Measurements from ENCODE around the gene NELL2.

DNA sequence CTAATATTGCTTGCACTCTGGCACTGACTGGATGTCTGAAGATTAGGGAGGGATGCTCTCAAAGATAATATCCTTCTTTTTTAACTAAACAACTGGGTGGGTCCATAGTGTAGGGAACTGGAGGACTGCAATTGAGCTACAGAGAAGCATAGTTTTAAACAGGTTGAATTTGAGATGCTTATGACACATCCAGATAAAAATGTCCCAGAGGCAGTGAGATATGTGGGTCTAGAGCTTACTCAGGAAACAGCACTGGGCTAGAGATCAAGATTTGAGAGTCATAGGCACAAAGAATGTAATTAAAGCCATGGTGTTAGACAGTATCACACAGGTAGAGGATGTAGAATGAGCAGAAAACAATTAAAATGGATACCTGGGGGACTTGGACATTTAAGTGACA, 198.4 kb downstream of the NELL2 start:
- TF ChIP-seq RXRA (IDR thresholded peaks at IDR 0.05) (no peak), GABPA (IDR thresholded peaks at IDR 0.05 in 1 of 2, conservative IDR thresholded peaks at IDR 0.05 in 1 of 2) (no peak), TAF1 (conservative IDR thresholded peaks at IDR 0.05) (no peak), FOXA1 (IDR thresholded peaks at IDR 0.05) (no peak), SP1 (IDR thresholded peaks at IDR 0.05) (no peak)
- TF ChIP-seq, protein P1, sequence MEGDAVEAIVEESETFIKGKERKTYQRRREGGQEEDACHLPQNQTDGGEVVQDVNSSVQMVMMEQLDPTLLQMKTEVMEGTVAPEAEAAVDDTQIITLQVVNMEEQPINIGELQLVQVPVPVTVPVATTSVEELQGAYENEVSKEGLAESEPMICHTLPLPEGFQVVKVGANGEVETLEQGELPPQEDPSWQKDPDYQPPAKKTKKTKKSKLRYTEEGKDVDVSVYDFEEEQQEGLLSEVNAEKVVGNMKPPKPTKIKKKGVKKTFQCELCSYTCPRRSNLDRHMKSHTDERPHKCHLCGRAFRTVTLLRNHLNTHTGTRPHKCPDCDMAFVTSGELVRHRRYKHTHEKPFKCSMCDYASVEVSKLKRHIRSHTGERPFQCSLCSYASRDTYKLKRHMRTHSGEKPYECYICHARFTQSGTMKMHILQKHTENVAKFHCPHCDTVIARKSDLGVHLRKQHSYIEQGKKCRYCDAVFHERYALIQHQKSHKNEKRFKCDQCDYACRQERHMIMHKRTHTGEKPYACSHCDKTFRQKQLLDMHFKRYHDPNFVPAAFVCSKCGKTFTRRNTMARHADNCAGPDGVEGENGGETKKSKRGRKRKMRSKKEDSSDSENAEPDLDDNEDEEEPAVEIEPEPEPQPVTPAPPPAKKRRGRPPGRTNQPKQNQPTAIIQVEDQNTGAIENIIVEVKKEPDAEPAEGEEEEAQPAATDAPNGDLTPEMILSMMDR (IDR thresholded peaks at IDR 0.05; ENCODE audit: low read depth, low read length, missing input control), result no peak
- TF ChIP-seq, protein P2, sequence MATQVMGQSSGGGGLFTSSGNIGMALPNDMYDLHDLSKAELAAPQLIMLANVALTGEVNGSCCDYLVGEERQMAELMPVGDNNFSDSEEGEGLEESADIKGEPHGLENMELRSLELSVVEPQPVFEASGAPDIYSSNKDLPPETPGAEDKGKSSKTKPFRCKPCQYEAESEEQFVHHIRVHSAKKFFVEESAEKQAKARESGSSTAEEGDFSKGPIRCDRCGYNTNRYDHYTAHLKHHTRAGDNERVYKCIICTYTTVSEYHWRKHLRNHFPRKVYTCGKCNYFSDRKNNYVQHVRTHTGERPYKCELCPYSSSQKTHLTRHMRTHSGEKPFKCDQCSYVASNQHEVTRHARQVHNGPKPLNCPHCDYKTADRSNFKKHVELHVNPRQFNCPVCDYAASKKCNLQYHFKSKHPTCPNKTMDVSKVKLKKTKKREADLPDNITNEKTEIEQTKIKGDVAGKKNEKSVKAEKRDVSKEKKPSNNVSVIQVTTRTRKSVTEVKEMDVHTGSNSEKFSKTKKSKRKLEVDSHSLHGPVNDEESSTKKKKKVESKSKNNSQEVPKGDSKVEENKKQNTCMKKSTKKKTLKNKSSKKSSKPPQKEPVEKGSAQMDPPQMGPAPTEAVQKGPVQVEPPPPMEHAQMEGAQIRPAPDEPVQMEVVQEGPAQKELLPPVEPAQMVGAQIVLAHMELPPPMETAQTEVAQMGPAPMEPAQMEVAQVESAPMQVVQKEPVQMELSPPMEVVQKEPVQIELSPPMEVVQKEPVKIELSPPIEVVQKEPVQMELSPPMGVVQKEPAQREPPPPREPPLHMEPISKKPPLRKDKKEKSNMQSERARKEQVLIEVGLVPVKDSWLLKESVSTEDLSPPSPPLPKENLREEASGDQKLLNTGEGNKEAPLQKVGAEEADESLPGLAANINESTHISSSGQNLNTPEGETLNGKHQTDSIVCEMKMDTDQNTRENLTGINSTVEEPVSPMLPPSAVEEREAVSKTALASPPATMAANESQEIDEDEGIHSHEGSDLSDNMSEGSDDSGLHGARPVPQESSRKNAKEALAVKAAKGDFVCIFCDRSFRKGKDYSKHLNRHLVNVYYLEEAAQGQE (IDR thresholded peaks at IDR 0.05), result no peak
- TF ChIP-seq, protein P3, sequence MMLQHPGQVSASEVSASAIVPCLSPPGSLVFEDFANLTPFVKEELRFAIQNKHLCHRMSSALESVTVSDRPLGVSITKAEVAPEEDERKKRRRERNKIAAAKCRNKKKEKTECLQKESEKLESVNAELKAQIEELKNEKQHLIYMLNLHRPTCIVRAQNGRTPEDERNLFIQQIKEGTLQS (IDR thresholded peaks at IDR 0.05), result no peak
- TF ChIP-seq, protein P4, sequence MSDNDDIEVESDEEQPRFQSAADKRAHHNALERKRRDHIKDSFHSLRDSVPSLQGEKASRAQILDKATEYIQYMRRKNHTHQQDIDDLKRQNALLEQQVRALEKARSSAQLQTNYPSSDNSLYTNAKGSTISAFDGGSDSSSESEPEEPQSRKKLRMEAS (IDR thresholded peaks at IDR 0.05), result no peak

All from liver (tissue), 3 donors.